Amygdala (tissue), 56 donors: ENCODE measurements around the gene BRMS1L.

Experiments
- DNase-seq, 56 donors: peaks; one replicate each; lab custom pipeline; 2025; lab: John Stamatoyannopoulos, UW

Gene BRMS1L

GRCh38 chr14:35911097-35911496 lies 85.0 kb downstream of the BRMS1L start:
- no peak for DNase-seq

- no peak for DNase-seq
Observed at GRCh38 chr14:35915185-35915584, 89.0 kb downstream of the BRMS1L start.

- DNase-seq = no peak
Observed at GRCh38 chr14:35915775-35916174, 89.6 kb downstream of the BRMS1L start.
